Colon (tissue), 2 donors: ENCODE data around the gene CACNA1I.

Experiments used
- FAIRE-seq: peaks from 2 replicates; lab custom pipeline; 2012; peaks lifted over from hg19 to GRCh38; lab: Jason Lieb, UNC
- donor health status: control.
- donor health status: control.

CACNA1I gene

GRCh38 chr22:39598017-39598965 is 27.7 kb downstream of the CACNA1I start:
- FAIRE-seq, result no peak

GRCh38 chr22:39600491-39601179 is 30.1 kb downstream of the CACNA1I start:
- FAIRE-seq, result no peak

GRCh38 chr22:39601180-39601535 is 30.6 kb downstream of the CACNA1I start:
- FAIRE-seq, result no peak

- no peak for FAIRE-seq
Measured at GRCh38 chr22:39603345-39603744, 32.8 kb downstream of the CACNA1I start.

- no peak for FAIRE-seq
Measured at GRCh38 chr22:39610246-39610645, 39.7 kb downstream of the CACNA1I start.

GRCh38 chr22:39610766-39611165 is 40.2 kb downstream of the CACNA1I start:
- FAIRE-seq, result no peak

GRCh38 chr22:39611360-39611759 is 40.8 kb downstream of the CACNA1I start:
- no peak for FAIRE-seq

GRCh38 chr22:39612811-39613548 is 42.4 kb downstream of the CACNA1I start:
- FAIRE-seq, result no peak

GRCh38 chr22:39613549-39613921 is 43.0 kb downstream of the CACNA1I start:
- FAIRE-seq, result no peak

GRCh38 chr22:39614442-39614841 is 43.9 kb downstream of the CACNA1I start:
- no peak for FAIRE-seq

- FAIRE-seq, result no peak
Measured at GRCh38 chr22:39616051-39616450, 45.5 kb downstream of the CACNA1I start.

- no peak for FAIRE-seq
Measured at GRCh38 chr22:39616781-39617180, 46.2 kb downstream of the CACNA1I start.

GRCh38 chr22:39617342-39617741 is 46.8 kb downstream of the CACNA1I start:
- FAIRE-seq, result no peak

- no peak for FAIRE-seq
Measured at GRCh38 chr22:39617970-39618757, 47.6 kb downstream of the CACNA1I start.

- no peak for FAIRE-seq
Measured at GRCh38 chr22:39618996-39619530, 48.5 kb downstream of the CACNA1I start.

GRCh38 chr22:39620924-39621690 is 50.6 kb downstream of the CACNA1I start:
- no peak for FAIRE-seq

- FAIRE-seq, result no peak
Measured at GRCh38 chr22:39621826-39622225, 51.3 kb downstream of the CACNA1I start.

GRCh38 chr22:39622881-39623367 is 52.4 kb downstream of the CACNA1I start:
- FAIRE-seq, result no peak

- no peak for FAIRE-seq
Measured at GRCh38 chr22:39623603-39624500, 53.3 kb downstream of the CACNA1I start.

- no peak for FAIRE-seq
Measured at GRCh38 chr22:39624501-39624821, 53.9 kb downstream of the CACNA1I start.
